Tibial nerve (tissue), 4 donors: Measurements from ENCODE around the gene AP1B1.

Experiments used
- CTCF ChIP-seq, 5 experiments: fragments of 200-600 bp in 3 of 5; fragments of 450-650 bp in 2 of 5; sonication (generic) in 3 of 5; IDR thresholded peaks; one replicate each; pipeline ENCODE4 v1.5.1; 2016 to 2019; ENCODE audit warnings: antibody characterized with exemption in 5 of 5, mild to moderate bottlenecking in 3 of 5, moderate library complexity in 2 of 5
- EP300 ChIP-seq, 2 donors: sonication (generic); formaldehyde crosslinking; IDR thresholded peaks; one replicate each; pipeline ENCODE4 v1.6.1; 2017; ENCODE audit warnings: antibody characterized with exemption in 2 of 2, mild to moderate bottlenecking in 1 of 2
- POLR2A ChIP-seq, 2 donors: fragments of 450-650 bp; IDR thresholded peaks; one replicate each; pipeline ENCODE4 v1.6.1; 2017; ENCODE audit warnings: antibody characterized with exemption in 2 of 2, mild to moderate bottlenecking in 2 of 2, moderate library complexity in 2 of 2

GRCh38 chr22:29387921-29388758 lies at the start of gene AP1B1:
- TF ChIP-seq CTCF (IDR thresholded peaks at IDR 0.05) = peak in 1 of 5 experiments; percentile 17
- peak; percentile 79 for TF ChIP-seq EP300 (IDR thresholded peaks at IDR 0.05)
- TF ChIP-seq POLR2A (IDR thresholded peaks at IDR 0.05) = peak in 1 of 2 donors; percentile 34
